Measurements from ENCODE around the gene CD81.
"Not testable (repeated sequence)": the region's sequence is repeated elsewhere in the genome, so short reads cannot be mapped to it uniquely, and the experiment has no call there.

Gene CD81, protein sequence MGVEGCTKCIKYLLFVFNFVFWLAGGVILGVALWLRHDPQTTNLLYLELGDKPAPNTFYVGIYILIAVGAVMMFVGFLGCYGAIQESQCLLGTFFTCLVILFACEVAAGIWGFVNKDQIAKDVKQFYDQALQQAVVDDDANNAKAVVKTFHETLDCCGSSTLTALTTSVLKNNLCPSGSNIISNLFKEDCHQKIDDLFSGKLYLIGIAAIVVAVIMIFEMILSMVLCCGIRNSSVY

DNA sequence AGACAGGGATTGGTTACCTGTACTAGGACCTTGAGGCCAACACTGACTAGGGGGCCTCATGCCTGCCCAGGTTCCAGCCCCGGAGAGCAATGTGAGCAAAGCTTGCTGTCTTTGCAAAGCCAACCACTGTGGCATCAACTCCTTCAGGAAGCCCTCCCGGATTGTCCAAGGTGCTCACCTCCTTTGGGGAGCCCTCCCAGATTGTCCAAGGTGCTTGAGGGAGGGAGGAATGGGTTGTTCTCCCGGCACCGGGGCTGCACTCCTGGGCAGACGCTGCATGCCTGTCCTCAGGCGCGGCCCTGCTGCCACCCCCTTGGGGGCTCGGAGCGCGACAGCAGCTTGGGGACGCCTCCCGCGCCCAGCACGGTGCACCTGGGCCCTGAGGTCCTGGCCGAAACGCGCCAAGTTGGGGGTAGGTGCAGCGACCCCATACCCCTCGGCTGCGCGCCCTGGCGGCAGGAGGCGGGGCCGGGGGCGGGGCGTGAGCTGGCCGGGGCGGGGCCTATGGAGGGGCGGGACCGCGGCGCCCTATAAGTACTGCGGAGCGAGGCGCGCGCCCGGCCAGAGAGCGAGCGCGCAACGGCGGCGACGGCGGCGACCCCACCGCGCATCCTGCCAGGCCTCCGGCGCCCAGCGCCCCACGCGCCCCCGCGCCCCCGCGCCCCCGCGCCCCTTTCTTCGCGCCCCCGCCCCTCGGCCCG lies at the start of gene CD81:
TSS of gene CD81 (plus strand) at position 560 of the 701 bp plus-strand sequence. CDS start 240 bp downstream, outside the sequence.
- DNase-seq, result no peak

DNA sequence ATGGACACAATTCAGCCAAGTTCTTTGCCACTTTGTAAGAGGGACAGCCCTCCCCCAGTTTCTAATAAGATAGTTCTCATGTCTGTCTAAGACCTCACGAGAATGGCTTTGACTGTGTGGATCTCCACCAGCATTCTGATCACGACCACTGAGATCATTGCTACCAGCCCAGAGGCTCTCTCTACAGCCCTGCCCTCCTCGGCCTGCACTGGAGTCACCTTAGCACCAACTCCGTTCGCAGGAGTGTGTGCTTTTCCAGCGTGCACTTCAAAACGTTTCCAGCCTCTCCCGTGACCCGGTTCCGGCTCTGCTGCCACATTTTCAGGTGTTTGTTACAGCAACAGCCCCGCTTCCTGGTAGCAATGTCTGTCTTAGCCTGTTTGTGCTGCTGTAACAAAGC lies 49.1 kb upstream of the CD81 start:
- no peak for DNase-seq

DNA sequence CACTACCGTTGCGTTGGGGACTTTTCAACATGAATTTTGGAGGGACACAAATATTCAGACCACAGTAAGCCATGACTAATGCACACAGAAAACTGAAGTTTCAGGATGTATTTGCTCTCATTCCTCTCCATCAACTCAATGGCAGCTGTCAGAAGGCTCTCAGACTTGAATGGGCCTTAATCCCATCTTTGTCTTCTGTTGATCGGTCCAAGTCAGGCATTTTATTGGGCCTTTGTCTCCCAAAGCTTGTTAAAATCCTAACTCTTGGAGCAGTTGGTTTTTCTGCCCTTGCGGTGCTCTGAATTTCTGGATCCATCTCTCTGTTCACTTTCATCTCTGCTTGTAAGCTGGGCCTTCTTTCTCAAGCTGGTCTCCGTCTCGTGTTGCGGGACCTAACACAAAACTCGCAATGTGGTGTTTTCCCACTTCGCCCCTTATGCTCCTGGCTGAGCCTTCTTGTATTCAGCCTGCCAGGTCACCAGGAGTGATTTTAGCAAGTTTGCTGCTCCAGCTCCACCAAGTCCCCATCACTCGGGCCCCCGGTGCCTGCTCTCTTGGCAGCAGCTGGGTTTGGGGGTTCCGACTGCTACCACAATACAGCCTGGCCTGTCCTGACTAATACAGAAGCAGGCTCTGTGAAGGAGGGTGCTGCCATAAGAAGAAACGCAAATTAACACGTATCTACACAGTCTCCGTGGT lies 48.3 kb upstream of the CD81 start:
- no peak for DNase-seq

DNA sequence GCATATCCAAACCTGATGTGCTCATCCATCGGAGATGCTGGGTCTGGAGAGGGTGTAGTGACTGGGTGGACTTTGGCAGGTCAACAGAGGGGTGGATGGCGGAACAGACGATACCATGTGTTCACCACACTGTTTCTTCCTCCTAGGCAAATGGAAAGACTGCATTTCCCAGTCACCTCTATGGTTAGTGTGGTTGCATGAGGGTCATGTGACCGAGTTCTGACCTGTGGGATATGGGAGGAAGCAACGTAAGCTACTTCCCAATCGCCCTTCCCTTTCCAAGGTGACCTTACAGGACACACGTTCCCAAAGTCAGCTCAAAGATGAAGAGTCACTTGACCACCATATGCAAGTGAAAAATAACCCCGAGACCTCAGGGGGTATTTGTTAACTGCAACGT lies 47.6 kb upstream of the CD81 start:
- DNase-seq, result no peak

DNA sequence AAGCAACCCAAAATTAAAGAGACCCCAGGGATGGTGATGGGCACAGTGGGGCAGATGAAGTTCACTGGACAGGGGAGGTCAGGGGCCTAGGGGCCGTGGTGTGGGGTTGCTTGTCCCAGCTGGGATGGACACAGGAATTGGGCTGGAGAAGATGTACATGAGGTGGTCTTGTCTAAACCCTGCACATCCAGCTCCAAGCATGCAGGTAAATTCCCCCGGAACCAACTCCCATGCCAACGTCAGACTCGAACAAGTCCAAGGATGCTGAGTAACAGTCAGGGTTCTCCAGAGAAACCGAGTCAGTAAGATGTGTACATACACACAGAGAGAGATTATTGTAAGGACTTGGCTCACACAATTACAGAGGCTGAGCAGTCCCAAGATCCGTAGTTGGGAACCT lies 46.4 kb upstream of the CD81 start:
- DNase-seq, result no peak

DNA sequence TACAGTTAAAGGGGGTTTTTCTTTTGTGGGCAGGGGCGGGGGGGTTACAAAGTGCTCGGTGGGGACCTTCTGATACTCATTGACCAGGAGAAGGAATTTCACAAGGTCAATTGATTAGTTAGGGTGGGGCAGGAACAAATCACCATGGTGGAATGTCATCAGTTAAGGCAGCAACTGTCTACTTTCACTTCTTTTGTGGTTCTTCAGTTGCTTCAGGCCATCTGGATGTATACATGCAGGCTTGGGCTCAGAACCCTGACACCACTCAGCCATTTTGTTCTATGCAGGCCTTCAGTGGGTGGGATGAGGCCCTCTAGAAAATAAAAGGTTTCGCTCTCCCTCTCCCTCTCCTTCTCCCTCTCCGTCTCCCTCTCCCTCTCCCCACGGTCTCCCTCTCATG lies 45.7 kb upstream of the CD81 start:
- DNase-seq, result no peak

DNA sequence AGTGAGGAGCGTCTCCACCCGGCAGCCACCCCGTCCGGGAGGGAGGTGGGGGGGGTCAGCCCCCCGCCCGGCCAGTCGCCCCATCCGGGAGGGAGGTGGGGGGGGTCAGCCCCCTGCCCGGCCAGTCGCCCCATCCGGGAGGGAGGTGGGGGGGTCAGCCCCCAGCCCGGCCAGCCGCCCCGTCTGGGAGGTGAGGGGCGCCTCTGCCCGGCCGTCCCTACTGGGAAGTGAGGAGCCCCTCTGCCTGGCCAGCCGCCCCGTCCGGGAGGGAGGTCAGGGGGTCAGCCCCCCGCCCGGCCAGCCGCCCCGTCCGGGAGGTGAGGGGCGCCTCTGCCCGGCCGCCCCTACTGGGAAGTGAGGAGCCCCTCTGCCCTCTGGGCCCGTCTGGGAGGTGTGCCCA lies 44.5 kb upstream of the CD81 start:
- not testable (repeated sequence) for DNase-seq

DNA sequence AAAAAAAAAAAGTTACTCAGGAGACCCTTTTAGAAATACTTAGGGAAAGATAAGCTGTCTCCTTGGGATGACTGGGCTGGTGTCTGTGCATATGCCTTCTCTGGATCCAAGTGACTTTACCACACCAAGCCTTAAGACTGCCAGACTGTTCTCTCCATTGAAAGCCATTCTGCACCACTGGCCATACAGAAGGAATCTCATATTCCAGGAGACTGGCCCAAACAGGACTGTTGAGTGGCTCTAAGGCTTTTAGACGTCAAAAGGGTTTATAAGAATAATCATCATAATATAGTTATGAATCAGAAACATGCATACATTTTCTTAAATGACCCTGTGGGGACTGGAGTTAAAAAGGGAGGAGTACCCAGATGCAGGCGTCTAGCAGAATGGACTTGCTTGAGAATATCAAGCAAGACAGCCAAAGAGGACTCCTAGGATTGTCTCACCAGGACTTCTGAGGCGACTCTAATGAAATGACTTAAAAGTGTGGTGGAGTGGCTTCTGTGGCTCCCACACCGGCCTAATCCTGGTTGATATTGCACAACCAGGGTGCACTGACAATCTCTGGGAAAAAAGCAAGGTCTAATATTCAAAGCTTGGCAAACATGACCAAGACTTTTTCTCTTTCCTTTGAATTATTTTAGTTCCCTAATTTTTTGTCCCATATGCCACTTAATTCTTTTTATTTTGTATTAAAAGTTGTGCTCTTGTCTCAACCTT lies 43.5 kb upstream of the CD81 start:
- not testable (repeated sequence) for DNase-seq

DNA sequence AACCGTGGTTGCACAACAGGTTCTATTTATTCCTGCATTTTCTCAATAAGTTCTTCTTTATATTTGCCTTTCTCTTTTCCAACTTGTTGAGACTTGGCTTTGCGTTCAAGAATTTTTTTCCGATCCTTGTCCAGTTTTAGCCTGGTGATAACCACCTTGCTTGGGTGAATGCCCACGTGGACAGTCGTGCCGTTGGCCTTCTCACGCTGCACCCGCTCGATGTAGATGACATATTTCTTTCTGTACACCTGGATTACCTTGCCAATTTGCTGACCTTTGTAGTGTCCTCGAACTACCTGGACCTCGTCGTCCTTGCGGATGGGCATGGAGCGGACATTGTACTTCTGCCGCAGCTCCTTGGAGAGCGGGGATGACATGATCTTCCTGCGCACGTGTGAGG lies 41.8 kb upstream of the CD81 start:
- not testable (repeated sequence) for DNase-seq

DNA sequence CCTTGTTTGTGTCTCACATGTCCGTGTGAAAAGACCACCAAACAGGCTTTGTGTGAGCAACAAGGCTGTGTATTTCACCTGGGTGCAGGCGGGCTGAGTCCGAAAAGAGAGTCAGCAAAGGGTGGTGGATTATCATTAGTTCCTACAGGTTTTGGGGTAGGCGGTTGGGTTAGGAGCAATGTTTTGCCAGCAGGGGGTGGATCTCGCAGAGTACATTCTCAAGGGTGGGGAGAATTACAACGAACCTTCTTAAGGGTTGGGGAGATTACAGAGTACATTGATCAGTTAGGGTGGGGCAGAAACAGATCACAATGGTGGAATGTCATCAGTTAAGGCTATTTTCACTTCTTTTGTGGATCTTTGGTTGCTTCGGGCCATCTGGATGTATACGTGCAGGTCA lies 38.4 kb upstream of the CD81 start:
- DNase-seq, result not testable (repeated sequence)

DNA sequence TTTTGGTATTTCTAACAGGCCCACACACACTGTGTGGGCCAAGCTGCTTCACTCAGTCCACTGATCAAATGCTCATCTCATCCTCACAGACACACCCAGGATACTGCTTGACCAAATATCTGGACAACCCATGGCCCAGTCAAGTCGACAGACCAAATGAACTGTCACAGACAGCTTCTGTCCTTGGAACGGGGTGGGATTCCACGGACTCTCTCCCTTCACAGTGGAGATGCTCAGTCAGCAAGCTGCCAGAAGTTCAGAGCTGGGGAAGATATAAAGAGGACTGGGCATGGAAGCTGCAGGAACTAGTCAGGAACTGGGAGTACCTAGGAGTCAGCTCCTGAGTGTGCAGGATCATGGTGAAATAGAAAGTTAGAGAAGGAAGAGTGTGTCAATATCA lies 34.6 kb upstream of the CD81 start:
- DNase-seq, result no peak

DNA sequence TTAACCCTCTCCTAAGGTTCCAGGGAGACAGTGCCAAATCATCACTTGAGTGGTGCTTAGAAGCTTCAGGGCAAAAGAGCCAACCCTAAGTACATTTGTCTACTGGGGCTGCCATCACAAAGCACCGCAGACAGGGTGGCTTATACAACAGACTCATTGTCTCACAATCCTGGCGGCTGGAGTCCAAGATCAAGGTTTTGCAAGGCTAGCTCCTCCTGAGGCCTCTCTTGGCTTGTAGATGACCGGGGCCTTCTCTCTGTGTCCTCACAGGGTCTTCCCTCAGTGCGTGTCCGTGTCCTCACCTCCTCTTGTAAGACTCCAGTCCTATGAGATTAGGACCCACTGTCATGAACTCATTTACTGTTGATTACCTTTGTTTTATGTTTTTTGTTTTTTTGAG lies 34.1 kb upstream of the CD81 start:
- no peak for DNase-seq

DNA sequence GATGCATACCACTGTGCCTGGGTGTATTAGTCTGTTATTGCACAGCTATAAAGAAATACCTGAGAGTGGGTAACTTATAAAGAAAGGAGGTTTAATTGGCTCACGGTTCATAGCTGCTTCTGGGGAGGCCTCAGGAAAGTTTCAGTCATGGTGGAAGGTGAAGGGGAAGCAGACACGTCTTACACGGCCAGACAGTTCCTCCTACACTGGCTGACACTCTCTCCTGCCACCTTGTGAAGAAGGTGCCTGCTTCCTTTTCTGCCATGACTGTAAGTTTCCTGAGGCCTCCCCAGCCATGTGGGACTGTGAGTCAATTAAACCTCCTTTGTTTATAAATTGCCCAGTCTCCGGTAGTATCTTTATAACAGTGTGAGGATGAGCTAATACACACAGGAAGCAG lies 33.6 kb upstream of the CD81 start:
- DNase-seq, result no peak

DNA sequence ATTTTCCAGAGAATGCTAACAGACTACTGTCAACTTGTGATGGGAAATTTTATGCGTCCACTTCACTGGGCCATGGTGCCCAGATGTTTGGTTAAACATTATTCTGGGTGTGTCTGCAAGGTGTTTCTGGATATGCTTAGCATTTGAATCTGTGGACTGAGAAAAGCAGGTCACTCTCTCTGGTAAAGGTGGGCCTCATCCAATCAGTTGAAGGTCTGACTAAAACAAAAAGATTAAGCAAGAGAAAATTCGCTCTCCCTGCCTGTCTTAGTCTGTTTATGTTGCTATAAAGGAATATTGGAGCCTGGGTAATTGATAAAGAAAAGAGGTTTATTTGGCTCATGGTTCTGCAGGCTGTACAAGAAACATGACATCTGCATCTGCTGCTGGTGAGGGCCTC lies 32.1 kb upstream of the CD81 start:
- no peak for DNase-seq

DNA sequence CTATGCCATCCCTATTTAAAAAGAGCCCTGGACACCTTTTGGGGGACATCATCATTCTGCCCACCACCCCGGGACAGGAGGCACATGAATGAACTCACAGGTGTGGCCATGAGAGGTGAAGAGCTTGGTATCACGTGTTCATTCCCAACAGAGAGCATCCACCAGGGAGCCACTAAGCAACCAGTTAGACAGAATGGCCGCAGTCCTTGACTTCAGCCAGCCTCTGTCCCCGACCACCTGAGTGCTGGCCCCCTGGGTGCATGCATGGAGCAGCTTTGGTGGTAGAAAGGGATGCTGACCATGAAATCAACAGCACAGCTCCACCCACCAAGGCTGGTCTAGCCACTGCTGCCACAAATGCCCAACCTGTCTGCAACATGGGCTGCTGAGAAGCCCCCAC lies 31.1 kb upstream of the CD81 start:
- DNase-seq, result no peak

DNA sequence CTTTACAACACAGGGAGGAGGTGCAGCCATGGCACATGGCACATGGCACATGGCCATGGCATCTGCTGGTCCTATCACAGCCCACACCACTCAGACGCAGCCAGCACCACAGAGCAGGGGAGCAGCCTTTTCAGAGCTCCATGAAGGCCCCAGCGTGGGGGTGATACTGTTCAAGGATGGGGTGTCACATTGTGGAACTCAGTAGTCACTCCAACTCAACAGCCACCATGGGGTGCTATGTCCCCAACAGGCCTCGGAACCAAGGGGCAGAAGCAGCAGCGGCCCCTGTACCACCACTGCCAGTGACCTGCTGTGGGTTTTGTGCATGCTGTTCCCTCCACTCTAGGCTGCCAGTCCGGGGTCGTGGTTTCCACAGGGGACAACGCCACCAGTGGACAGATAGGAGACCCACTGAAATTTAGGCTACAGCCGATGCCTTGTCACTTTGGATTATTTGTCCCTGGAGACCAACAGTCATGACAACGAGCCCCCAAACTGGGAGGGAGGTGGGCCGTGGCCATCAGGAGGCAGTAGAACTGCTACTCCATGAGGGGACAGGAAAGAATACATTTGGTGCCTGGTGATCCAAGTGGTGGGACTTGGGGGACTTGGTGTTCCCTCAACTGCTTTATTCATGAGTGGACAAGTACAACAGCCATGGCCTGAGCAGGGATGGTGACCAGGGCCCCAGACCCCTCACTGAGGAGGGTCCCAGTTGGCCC lies 30.4 kb upstream of the CD81 start:
- DNase-seq, result no peak

DNA sequence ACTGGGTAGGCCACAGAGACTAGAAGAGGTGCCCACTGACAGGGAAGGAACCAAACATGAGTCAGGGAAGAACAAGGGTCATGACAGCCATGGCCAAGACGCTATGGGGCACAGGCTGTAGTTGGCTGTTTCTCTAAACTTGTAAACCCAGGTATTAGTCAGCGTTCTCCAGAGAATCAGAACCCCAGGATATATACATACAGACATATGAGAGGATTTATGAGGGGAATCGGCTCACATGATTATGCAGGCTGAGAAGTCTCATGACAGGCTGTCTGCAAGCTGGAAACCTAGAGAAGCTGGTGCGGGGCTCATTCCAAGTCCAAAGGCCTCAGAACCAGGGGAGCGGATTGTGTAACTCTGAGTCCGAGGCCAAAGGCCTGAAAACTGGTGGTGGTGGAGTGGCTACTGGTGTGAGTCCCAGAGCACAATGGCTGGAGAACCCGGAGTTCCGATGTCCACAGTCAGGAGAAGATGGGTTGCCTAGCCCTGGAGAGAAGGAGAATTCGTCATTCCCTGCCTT lies 29.7 kb upstream of the CD81 start:
- no peak for DNase-seq

DNA sequence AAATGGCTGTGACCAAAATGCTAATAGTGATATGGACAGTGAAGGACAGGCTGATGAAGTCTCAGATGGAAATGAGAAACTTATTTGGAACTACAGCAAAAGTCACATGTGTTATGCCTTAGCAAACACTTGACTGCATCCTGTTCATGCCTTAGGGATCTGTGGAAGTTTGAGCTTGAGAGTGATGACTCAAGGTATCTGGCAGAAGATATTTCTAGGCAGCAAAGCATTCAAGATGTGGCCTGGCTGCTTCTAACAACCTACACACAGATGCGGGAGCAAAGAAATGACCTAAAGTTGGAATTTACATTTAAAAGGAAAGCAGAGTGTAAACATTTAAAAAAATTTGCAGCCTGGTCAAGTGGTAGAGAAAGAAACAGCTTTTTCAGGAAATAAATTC lies 28.1 kb upstream of the CD81 start:
- no peak for DNase-seq

DNA sequence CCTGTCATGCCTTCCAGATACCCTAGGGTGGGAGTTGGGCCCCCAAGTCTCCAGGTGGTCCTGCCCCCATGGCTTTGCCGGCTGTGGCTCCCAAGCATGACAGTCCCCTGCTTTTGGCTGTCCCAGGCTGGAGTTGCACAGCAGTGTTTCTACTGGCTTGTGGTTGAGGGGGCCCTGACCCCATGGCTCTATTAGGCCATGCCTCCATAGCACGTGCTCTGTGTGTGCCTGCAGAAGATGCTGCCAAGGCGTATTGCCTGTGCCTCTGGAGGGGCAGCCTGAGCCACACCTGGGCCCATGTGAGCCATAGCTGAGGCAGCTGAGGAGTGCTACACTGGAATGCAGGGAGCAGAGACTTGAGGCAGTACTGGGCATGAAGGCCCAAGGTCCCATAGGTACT lies 25.4 kb upstream of the CD81 start:
- DNase-seq, result no peak

DNA sequence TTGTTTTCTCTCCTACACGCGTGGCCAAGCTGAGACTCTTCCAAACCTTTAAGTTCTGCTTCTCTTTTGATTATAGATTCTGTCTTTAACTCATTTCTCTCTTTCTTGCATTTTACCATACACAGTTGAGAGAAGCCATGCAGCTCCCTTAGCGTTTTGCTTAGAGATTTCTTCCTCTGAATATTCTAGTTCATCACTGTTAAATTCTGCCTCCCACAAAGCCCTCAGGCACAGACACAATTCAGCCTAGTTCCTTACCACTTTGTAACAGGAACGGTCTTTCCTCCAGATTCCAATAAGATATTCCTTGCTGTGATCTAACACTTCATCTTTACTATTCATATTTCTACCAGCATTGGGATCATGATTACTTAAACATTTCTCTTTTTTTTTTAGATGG lies 24.7 kb upstream of the CD81 start:
- no peak for DNase-seq

DNA sequence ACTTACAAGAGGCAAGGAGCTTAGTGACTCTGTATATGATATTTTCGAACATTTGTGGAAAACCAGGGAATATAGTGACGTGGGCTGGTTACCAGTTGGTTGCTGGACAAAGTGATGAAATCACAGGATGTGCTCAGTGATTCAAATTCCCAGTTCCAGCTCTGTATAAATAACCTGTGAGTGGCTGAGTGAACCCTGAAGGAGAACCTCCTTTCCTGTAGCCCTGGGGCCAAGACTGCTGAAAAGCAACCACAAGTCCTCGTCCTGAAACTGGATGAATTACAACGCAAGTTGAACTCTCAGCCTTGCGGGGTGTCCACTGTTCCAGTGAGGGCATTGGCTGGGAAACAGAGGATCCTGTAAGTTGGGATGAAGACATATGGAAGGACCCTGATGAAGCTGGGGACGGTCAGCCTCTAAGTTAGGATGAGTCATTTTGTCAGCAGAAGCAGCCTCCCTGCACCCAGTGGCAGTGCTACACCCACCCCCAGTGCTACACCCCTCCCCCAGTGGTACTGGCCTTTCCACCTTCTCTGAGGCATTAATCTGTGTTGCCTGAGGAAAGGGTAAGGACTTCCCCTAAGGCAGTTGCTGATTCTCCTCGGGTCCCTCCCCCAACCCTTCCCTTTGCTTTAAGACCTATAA lies 22.0 kb upstream of the CD81 start:
- no peak for DNase-seq

DNA sequence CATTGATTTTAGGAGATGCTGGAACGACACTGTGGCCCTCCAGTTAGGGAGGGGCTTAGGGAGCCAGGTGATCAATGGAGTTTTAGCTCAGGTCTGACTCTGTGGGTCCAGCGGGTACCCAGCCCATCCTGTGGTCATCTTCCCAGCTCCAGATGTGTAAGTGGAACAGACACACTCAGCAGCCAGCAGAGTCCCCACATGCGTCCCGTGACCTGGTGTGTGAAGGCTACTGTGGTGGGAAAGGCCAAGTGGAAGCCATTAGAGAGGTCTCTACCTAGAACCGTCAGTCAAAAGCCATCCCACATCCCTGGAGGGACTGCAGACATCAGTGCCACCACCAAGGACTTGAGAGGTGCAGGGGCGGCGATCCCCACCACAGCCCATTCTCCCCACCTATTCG lies 19.9 kb upstream of the CD81 start:
- no peak for DNase-seq
